SK-N-SH (cell line): ENCODE results near the gene SESTD1. TPM values are rescaled to one million over a fixed set of nuclear protein-coding genes. Genes with fewer than 3 reads are reported as not detected.

ENCODE experiments used
- CTCF ChIA-PET: fragments of 300-600, 350-600 bp; formaldehyde crosslinking; extraction: SDS; loops from one replicate; lab custom pipeline; 2021; lab: Yijun Ruan, JAX
- POLR2A ChIA-PET: fragments of 350-600 bp; sonication (Branson Sonifier 250); formaldehyde crosslinking; extraction: SDS; loops from one replicate; lab custom pipeline; 2020; ENCODE audit warnings: antibody characterized with exemption, inconsistent platforms; lab: Yijun Ruan, JAX
- DNase-seq: peaks from one replicate; pipeline ENCODE4 v3.0.0; 2012
- H2AFZ ChIP-seq: fragments of 200-600 bp; sonication (generic); 2 replicates; pipeline ENCODE4 v1.8.1; 2016; ENCODE audit warnings: antibody characterized with exemption, mild to moderate bottlenecking, low read depth
- H3F3A ChIP-seq: fragments of 200-600 bp; sonication (generic); replicated peaks from 2 replicates; pipeline ENCODE3; 2016; ENCODE audit warnings: antibody characterized with exemption, mild to moderate bottlenecking; ENCODE audit not compliant: insufficient read depth
- H3K27ac ChIP-seq, 2 experiments: fragments of 200-500 bp in 1 of 2; fragments of 200-600 bp in 1 of 2; sonication (Bioruptor generic) in 1 of 2; sonication (generic), shearing (Covaris generic) in 1 of 2; 2 replicates each; pipeline versions ENCODE4 v1.5.1 to v1.6.1; 2014 to 2016; ENCODE audit warnings: low read depth in 2 of 2, inconsistent platforms in 1 of 2, low read length in 1 of 2, mild to moderate bottlenecking in 1 of 2, mixed read lengths in 1 of 2
- H3K27me3 ChIP-seq: fragments of 200-600 bp; sonication (generic), shearing (Covaris generic); 2 replicates; pipeline ENCODE4 v1.6.1; 2016; ENCODE audit warnings: mixed run types; ENCODE audit not compliant: insufficient read depth
- H3K36me3 ChIP-seq, 2 experiments: fragments of 200-500 bp in 1 of 2; fragments of 200-600 bp in 1 of 2; sonication (Bioruptor generic) in 1 of 2; sonication (generic) in 1 of 2; replicated peaks in 1 of 2; 2 replicates each; pipeline versions ENCODE3 to v1.5.1; 2014 to 2016; ENCODE audit warnings: low read length in 1 of 2, mild to moderate bottlenecking in 1 of 2; ENCODE audit not compliant: insufficient read depth in 2 of 2, control insufficient read depth in 1 of 2
- H3K4me1 ChIP-seq, 2 experiments: fragments of 200-500 bp in 1 of 2; fragments of 200-600 bp in 1 of 2; sonication (Bioruptor generic) in 1 of 2; sonication (generic), shearing (Covaris generic) in 1 of 2; 2 replicates each; pipeline versions ENCODE4 v1.5.1 to v1.6.1; 2014 to 2016; ENCODE audit warnings: low read depth in 1 of 2, low read length in 1 of 2, mixed run types in 1 of 2; ENCODE audit not compliant: insufficient read depth in 2 of 2, control insufficient read depth in 1 of 2
- H3K4me2 ChIP-seq: fragments of 200-600 bp; sonication (generic), shearing (Covaris generic); 2 replicates; pipeline ENCODE4 v1.6.1; 2017; ENCODE audit warnings: mixed run types
- H3K4me3 ChIP-seq, 2 experiments: fragments of 200-500 bp in 1 of 2; fragments of 200-600 bp in 1 of 2; sonication (Bioruptor generic) in 1 of 2; sonication (generic), shearing (Covaris generic) in 1 of 2; 2 replicates each; pipeline versions ENCODE4 v1.5.1 to v1.8.1; 2014 to 2016; ENCODE audit warnings: low read depth in 2 of 2, inconsistent platforms in 1 of 2, low read length in 1 of 2, mild to moderate bottlenecking in 1 of 2, mixed read lengths in 1 of 2, moderate library complexity in 1 of 2
- H3K79me2 ChIP-seq: fragments of 200-600 bp; sonication (generic); 2 replicates; pipeline ENCODE4 v1.8.1; 2017; ENCODE audit warnings: mild to moderate bottlenecking; ENCODE audit not compliant: insufficient read depth
- H3K9ac ChIP-seq: fragments of 200-600 bp; sonication (generic); 2 replicates; pipeline ENCODE4 v1.6.1; 2017; ENCODE audit warnings: mixed run types
- H3K9me2 ChIP-seq: fragments of 200-600 bp; sonication (generic); 2 replicates; pipeline ENCODE4 v1.6.1; 2017; ENCODE audit warnings: mixed run types
- H3K9me3 ChIP-seq: fragments of 200-600 bp; sonication (generic); 2 replicates; pipeline ENCODE4 v1.6.1; 2017; ENCODE audit warnings: mixed run types, mild to moderate bottlenecking, moderate library complexity
- H4K20me1 ChIP-seq: fragments of 200-600 bp; sonication (generic); 2 replicates; pipeline ENCODE4 v1.6.1; 2017; ENCODE audit warnings: mild to moderate bottlenecking, mixed run types; ENCODE audit not compliant: insufficient read depth
- CTCF ChIP-seq: fragments of 200-600 bp; sonication (generic); IDR thresholded peaks from 2 replicates; pipeline ENCODE4 v1.6.1; 2017; ENCODE audit warnings: antibody characterized with exemption, mild to moderate bottlenecking, moderate library complexity
- ELF1 ChIP-seq: IDR thresholded peaks from 2 replicates; pipeline ENCODE4 v1.4.0; 2012
- EP300 ChIP-seq, 2 experiments: IDR thresholded peaks; 2 replicates each; pipeline versions ENCODE4 v1.4.0 to v1.6.1; 2012; ENCODE audit warnings: borderline replicate concordance in 1 of 2, low read depth in 1 of 2, low read length in 1 of 2
- FOXJ3 ChIP-seq: sonication (generic); formaldehyde crosslinking; IDR thresholded peaks from 2 replicates; pipeline ENCODE4 v1.5.1; 2020; ENCODE audit warnings: mild to moderate bottlenecking, missing genetic modification reagents
- JUND ChIP-seq: IDR thresholded peaks from 2 replicates; pipeline ENCODE4 v1.4.0; 2012
- MEF2A ChIP-seq: IDR thresholded peaks from 2 replicates; pipeline ENCODE4 v1.4.0; 2012; ENCODE audit warnings: low read depth, borderline replicate concordance
- NFIC ChIP-seq: IDR thresholded peaks from 2 replicates; pipeline ENCODE4 v1.4.0; 2012; ENCODE audit warnings: borderline replicate concordance
- PBX3 ChIP-seq: IDR thresholded peaks from 2 replicates; pipeline ENCODE4; 2012
- POLR2AphosphoS5 ChIP-seq: IDR thresholded peaks from 2 replicates; pipeline ENCODE4 v1.6.1; 2012; ENCODE audit warnings: low read depth, low read length
- RCOR1 ChIP-seq: fragments of 150-350 bp; IDR thresholded peaks from 2 replicates; pipeline ENCODE4 v1.6.1; 2017; ENCODE audit warnings: antibody characterized with exemption, low read length
- RXRA ChIP-seq: IDR thresholded peaks from 2 replicates; pipeline ENCODE4 v1.4.0; 2012; ENCODE audit warnings: low read depth, mild to moderate bottlenecking, borderline replicate concordance
- TAF1 ChIP-seq: IDR thresholded peaks from 2 replicates; pipeline ENCODE4 v1.6.1; 2012; ENCODE audit warnings: low read depth, mild to moderate bottlenecking, low read length, moderate library complexity, borderline replicate concordance
- TCF12 ChIP-seq: IDR thresholded peaks from 2 replicates; pipeline ENCODE4 v1.4.0; 2012
- TEAD4 ChIP-seq: IDR thresholded peaks from 2 replicates; pipeline ENCODE4 v1.4.0; 2012; ENCODE audit warnings: mild to moderate bottlenecking, borderline replicate concordance; ENCODE audit not compliant: insufficient read depth
- YY1 ChIP-seq: IDR thresholded peaks from 2 replicates; pipeline ENCODE4 v1.4.0; 2012; ENCODE audit warnings: low read depth, mild to moderate bottlenecking
- WGBS: methylation state at CpG from one replicate; pipeline ENCODE4 v1.1.6; 2017; ENCODE audit warnings: low lambda C conversion rate; 5-methylcytosine and 5-hydroxymethylcytosine counted together
- polyA plus RNA-seq, 3 experiments: library from polyadenylated mRNA; depleted of rRNA; stranded (reverse); fragments of >200 nt; gene quantifications; 2 replicates each; pipeline ENCODE4 v1.2.3, GENCODE V29; 2012

Gene SESTD1
- polyA plus RNA-seq, 1 of the 3 experiments (the other 2 are of a cell fraction) = 4.6 TPM

GRCh38 chr2:179129574-179130238 is 134.9 kb downstream of the SESTD1 start (continued):
- TF ChIP-seq MEF2A (no peak), ELF1 (no peak), TCF12 (no peak), TEAD4 (no peak), JUND (no peak), RCOR1 (no peak), RXRA (no peak)

- ChIA-PET CTCF (no interaction called here), POLR2A (no interaction called here)
- 96% methylated on average over 3 of the region's 3 CpGs for WGBS
- no peaks in the 10 kb centered on the region for H3K9me2 ChIP-seq
- no peaks in the 10 kb centered on the region; a peak in 1 of 4 replicates for H3K4me1 ChIP-seq
- no peak overlapping the region for H3K9ac ChIP-seq
- no peaks in the 10 kb centered on the region for H3K79me2 ChIP-seq
- H4K20me1 ChIP-seq = no peaks in the 10 kb centered on the region
- TF ChIP-seq ELF1 = no peak
- no peak for TF ChIP-seq TAF1
- TF ChIP-seq YY1 = no peak
- no peak for TF ChIP-seq EP300 (IDR thresholded peaks at IDR 0.05; ENCODE audit: borderline replicate concordance in 1 of 2, low read depth in 1 of 2, low read length in 1 of 2)
- no peak for TF ChIP-seq POLR2AphosphoS5
- TF ChIP-seq NFIC = no peak
- TF ChIP-seq TCF12 = no peak
- TF ChIP-seq TEAD4 = no peak
- no peak overlapping the region for H2AFZ ChIP-seq
- H3K4me3 ChIP-seq = no peak overlapping the region
- H3K27ac ChIP-seq = no peak overlapping the region
- no peak for DNase-seq
- H3F3A ChIP-seq = no peaks in the 10 kb centered on the region
- H3K27me3 ChIP-seq = no peaks in the 10 kb centered on the region
- H3K4me2 ChIP-seq = no peak overlapping the region
- H3K36me3 ChIP-seq = peaks cover 0 to 9% of the 10 kb centered on the region in 2 experiments
- no peaks in the 10 kb centered on the region for H3K9me3 ChIP-seq
Observed at GRCh38 chr2:179125404-179125803, 139.2 kb downstream of the SESTD1 start.

GRCh38 chr2:179124282-179124681 is 140.3 kb downstream of the SESTD1 start:
- 91% methylated on average over 3 of the region's 3 CpGs for WGBS
- TF ChIP-seq FOXJ3 = no peak
- no peak for TF ChIP-seq PBX3
- no peak for TF ChIP-seq CTCF
- no peak for DNase-seq
- no peaks in the 10 kb centered on the region for H3K27me3 ChIP-seq
- POLR2A ChIA-PET = no interaction called here
- CTCF ChIA-PET = interaction anchor here (0.7 kb wide), 1 partner anchor 362 kb away, joined by 3 read pairs; no protein-coding TSS in a partner anchor
- H3K4me2 ChIP-seq = no peak overlapping the region
- H3K4me3 ChIP-seq = no peak overlapping the region
- H3K9me3 ChIP-seq = no peaks in the 10 kb centered on the region
- H3K27ac ChIP-seq = no peak overlapping the region
- H3K36me3 ChIP-seq = peaks cover 0 to 9% of the 10 kb centered on the region in 2 experiments
- no peaks in the 10 kb centered on the region for H4K20me1 ChIP-seq
- H3K79me2 ChIP-seq = no peaks in the 10 kb centered on the region
- H3K9me2 ChIP-seq = no peaks in the 10 kb centered on the region
- no peak overlapping the region for H2AFZ ChIP-seq
- no peaks in the 10 kb centered on the region for H3F3A ChIP-seq
- no peak overlapping the region for H3K9ac ChIP-seq
- no peaks in the 10 kb centered on the region; a peak in 1 of 4 replicates for H3K4me1 ChIP-seq
